GM12875 (cell line): ENCODE measurements around the gene SRSF7.
"Not testable (repeated sequence)": the region's sequence is repeated elsewhere in the genome, so short reads cannot be mapped to it uniquely, and the experiment has no call there.

Source experiments
- H3K4me3 ChIP-seq: one replicate; pipeline ENCODE4 v1.5.1; 2011; ENCODE audit warnings: low read depth, low read length, control low read depth
- CTCF ChIP-seq: IDR thresholded peaks from 2 replicates; pipeline ENCODE4 v1.5.1; 2011; ENCODE audit warnings: low read depth, mild to moderate bottlenecking, control low read depth, inconsistent platforms, low read length, moderate library complexity, borderline replicate concordance; ENCODE audit not compliant: insufficient read depth

SRSF7 gene

GRCh38 chr2:38750891-38751595, at the start of gene SRSF7:
SRSF7 (minus strand) TSS chr2:38751361; CDS start chr2:38751256, 105 bp downstream.
- no peak for TF ChIP-seq CTCF
- H3K4me3 ChIP-seq, result peak within 1 kb of the TSS; percentile 76

GRCh38 chr2:38797953-38798352, 46.8 kb upstream of the SRSF7 start:
- TF ChIP-seq CTCF, result no peak
- H3K4me3 ChIP-seq, result no peak overlapping the region

GRCh38 chr2:38797250-38797676, 46.1 kb upstream of the SRSF7 start:
- TF ChIP-seq CTCF, result no peak
- no peak overlapping the region for H3K4me3 ChIP-seq

- not testable (repeated sequence) for H3K4me3 ChIP-seq
These were observed 43.9 kb upstream of the SRSF7 start for GRCh38 chr2:38795016-38795415.

GRCh38 chr2:38794235-38794946, 43.2 kb upstream of the SRSF7 start:
- no peak overlapping the region for H3K4me3 ChIP-seq
- TF ChIP-seq CTCF, result no peak

GRCh38 chr2:38793511-38793910, 42.4 kb upstream of the SRSF7 start:
- no peak for TF ChIP-seq CTCF
- H3K4me3 ChIP-seq, result no peak overlapping the region

- H3K4me3 ChIP-seq, result no peak overlapping the region
- no peak for TF ChIP-seq CTCF
These were observed 41.6 kb upstream of the SRSF7 start for GRCh38 chr2:38792751-38793150.

- not testable (repeated sequence) for H3K4me3 ChIP-seq
These were observed 41.2 kb upstream of the SRSF7 start for GRCh38 chr2:38792321-38792720.
